ENCODE data around the gene ACAD10. TPM values are rescaled to one million over a fixed set of nuclear protein-coding genes. Genes with fewer than 3 reads are reported as not detected.

The ACAD10 gene
- total and polyA plus RNA-seq, 10 of the 15 experiments (the other 5 are each of a cell fraction or from before 2014, with no cell fraction given): 2.9 to 21.9 (median 17.5) TPM

GRCh38 chr12:111655356-111655755 is 30.5 kb upstream of the ACAD10 start:
- H3K4me3 ChIP-seq: no peak overlapping the region
- DNase-seq (ENCODE audit: low read depth, low spot score) (no peak), FAIRE-seq (no peak), ATAC-seq (no peak)
- ChIA-PET CTCF (interaction anchor here (0.7 to 1.7 kb wide), 2 partner anchors 98 to 133 kb away, joined by 4 read pairs; no protein-coding TSS in a partner anchor), POLR2A (no interaction called here), RAD21 (ENCODE audit: unreplicated experiment) (no interaction called here), SMC1A (ENCODE audit: uncharacterized antibody, unreplicated experiment) (no interaction called here)
- H3K27me3 ChIP-seq (replicated peaks in 1 of 2; ENCODE audit: control insufficient read depth in 2 of 2, insufficient read depth in 2 of 2, low read length in 1 of 2): no peaks in the 10 kb centered on the region
- peaks cover 3 to 24% of the 10 kb centered on the region in 2 experiments for H3K36me3 ChIP-seq (ENCODE audit: control insufficient read depth in 2 of 2, insufficient read depth in 2 of 2, low read length in 1 of 2)
- intact Hi-C loops (cut with micrococcal nuclease; ENCODE audit: unreplicated experiment): no loop called here
- no peak overlapping the region for H3K9ac ChIP-seq (ENCODE audit: control insufficient read depth, insufficient read depth, low read length)
- in situ Hi-C loops (cut with MboI): no loop called here
- H3K9me3 ChIP-seq (replicated peaks; ENCODE audit: control insufficient read depth, insufficient read depth, low read length): no peaks in the 10 kb centered on the region
- H3K27ac ChIP-seq (ENCODE audit: control insufficient read depth, insufficient read depth): no peak overlapping the region
- 98% methylated on average over 3 of the region's 3 CpGs for WGBS (ENCODE audit: insufficient coverage, insufficient replicate concordance, low lambda C conversion rate, missing lambda C conversion rate)
- H4K20me1 ChIP-seq (ENCODE audit: control insufficient read depth, insufficient read depth): no peaks in the 10 kb centered on the region
- no peak overlapping the region for H2AFZ ChIP-seq (ENCODE audit: control insufficient read depth, low read depth, low read length)
- no peak overlapping the region for H3K4me2 ChIP-seq (ENCODE audit: control insufficient read depth, insufficient read depth)
- no peaks in the 10 kb centered on the region for H3K79me2 ChIP-seq (ENCODE audit: control insufficient read depth, insufficient read depth, low read length)
- BruUV-seq (replicated peaks): no TSS peak
- no peaks in the 10 kb centered on the region for H3K4me1 ChIP-seq (ENCODE audit: control insufficient read depth, insufficient read depth, low read length)
- no peak for TF ChIP-seq SIN3A (IDR thresholded peaks at IDR 0.05; ENCODE audit: low read depth, low read length)
- no peak for TF ChIP-seq MAX (IDR thresholded peaks at IDR 0.05; ENCODE audit: low read depth, low read length)
- no peak for TF ChIP-seq SMARCA5 (IDR thresholded peaks at IDR 0.05)
- TF ChIP-seq CEBPB (IDR thresholded peaks at IDR 0.05; ENCODE audit: borderline replicate concordance in 1 of 2, low read depth in 2 of 2, low read length in 2 of 2): no peak
- TF ChIP-seq PAX8 (IDR thresholded peaks at IDR 0.05): no peak
- no peak for TF ChIP-seq E2F4 (IDR thresholded peaks at IDR 0.05; ENCODE audit: low read depth, low read length)
- no peak for TF ChIP-seq RAD51 (IDR thresholded peaks at IDR 0.05)
- no peak for TF ChIP-seq SIX5 (IDR thresholded peaks at IDR 0.05; ENCODE audit: low read depth, low read length, severe bottlenecking)
- TF ChIP-seq JUND (IDR thresholded peaks at IDR 0.05; ENCODE audit: low read depth, low read length): no peak
- no peak for TF ChIP-seq BACH1 (IDR thresholded peaks at IDR 0.05; ENCODE audit: borderline replicate concordance)
- TF ChIP-seq ZNF622 (IDR thresholded peaks at IDR 0.05): no peak
- no peak for TF ChIP-seq CTCF (IDR thresholded peaks at IDR 0.05 in 2 of 3, conservative IDR thresholded peaks at IDR 0.05 in 1 of 3; ENCODE audit: control insufficient read depth in 2 of 3, extremely low read depth in 1 of 3, insufficient read depth in 1 of 3, low read depth in 3 of 3, low read length in 3 of 3)
- no peak for TF ChIP-seq KLF5 (IDR thresholded peaks at IDR 0.05; ENCODE audit: partially characterized antibody)
- no peak for TF ChIP-seq ZNF592 (IDR thresholded peaks at IDR 0.05)
- no peak for TF ChIP-seq RBBP5 (conservative IDR thresholded peaks at IDR 0.05)
- no peak for TF ChIP-seq SREBF1 (IDR thresholded peaks at IDR 0.05; ENCODE audit: low read length)
- TF ChIP-seq CHD1 (IDR thresholded peaks at IDR 0.05; ENCODE audit: low read depth, low read length): no peak
- no peak for TF ChIP-seq FOS (IDR thresholded peaks at IDR 0.05; ENCODE audit: borderline replicate concordance, extremely low read depth, insufficient read length)
